Mucosa of descending colon (tissue), 3 donors: ENCODE results near the gene SPRY2. TPM values are rescaled to one million over a fixed set of nuclear protein-coding genes. Genes with fewer than 3 reads are reported as not detected.
"Not testable (repeated sequence)": the region's sequence is repeated elsewhere in the genome, so short reads cannot be mapped to it uniquely, and the experiment has no call there.

Source experiments
- ATAC-seq: fragments of 200-7000 bp; cut with Tn5 transposase; one replicate; pipeline ENCODE4 v1.9.1; 2020; ENCODE audit warnings: mild to moderate bottlenecking, moderate library complexity
- DNase-seq, 3 donors: peaks; one replicate each; pipeline ENCODE4 v3.0.0-alpha.2; 2020
- H3K36me3 ChIP-seq: fragments of 200-600 bp; one replicate; pipeline ENCODE4 v1.8.0; 2021; ENCODE audit warnings: low read depth, mild to moderate bottlenecking
- H3K4me1 ChIP-seq: fragments of 200-600 bp; one replicate; pipeline ENCODE4 v1.8.0; 2021; ENCODE audit warnings: low read depth, mild to moderate bottlenecking
- H3K4me3 ChIP-seq: fragments of 200-600 bp; one replicate; pipeline ENCODE4 v1.8.0; 2021; ENCODE audit warnings: mild to moderate bottlenecking
- H3K9me3 ChIP-seq: fragments of 200-600 bp; one replicate; pipeline ENCODE4 v1.8.0; 2021; ENCODE audit warnings: mild to moderate bottlenecking
- intact Hi-C, 2 donors: fragments of 100-400 bp; cut with DNase I in 1 of 2; cut with micrococcal nuclease in 1 of 2; formaldehyde crosslinking; loops; one replicate each; pipeline versions ENCODE4 v1.11.0 to v1.11.1; 2022; cut with DNase I, micrococcal nuclease
- total RNA-seq, 3 donors: library from RNA; stranded (reverse); fragmentation: NEBNext Ultra II Directional in 2 of 3; extraction: Animal tissue kit (Norgen Biotek cat#: 25700) in 2 of 3; gene quantifications; one replicate each; pipeline versions ENCODE4 v1.2.1 to v1.2.4, GENCODE V29; 2021 to 2023
- TF ChIP-seq, protein P1 (sequence below): fragments of 200-600 bp; IDR thresholded peaks from one replicate; pipeline ENCODE4 v1.8.0; 2022; ENCODE audit warnings: antibody characterized with exemption, mild to moderate bottlenecking
- donor health status: DM: no; HTN: no; CAD: no; lungs with moderate emphysema.
- donor health status: DM: no; HTN: no; CAD: no.
- donor health status: DM: no; HTN: yes; CAD: no.

SPRY2 gene
- total RNA-seq, 3 donors from 2014 or later, result 47.8 to 51.3 (median 50.9) TPM

DNA sequence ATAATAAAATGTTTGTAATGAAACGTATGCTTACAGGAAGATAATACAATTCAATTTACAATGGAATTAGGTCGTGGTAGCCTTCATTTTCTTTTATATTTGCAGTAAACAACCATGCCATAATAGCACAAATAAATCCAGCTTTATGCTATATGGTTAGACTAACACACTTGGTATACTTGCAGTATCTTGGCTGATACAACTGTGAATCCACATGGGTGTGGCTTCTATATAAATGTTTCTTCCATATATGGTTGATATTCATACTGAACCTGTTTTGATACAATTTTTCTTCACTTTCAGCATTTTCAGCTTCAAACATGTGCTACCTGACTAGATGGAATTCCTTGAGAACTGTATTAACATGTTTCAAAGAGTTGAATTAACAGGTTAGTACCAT, 20.4 kb upstream of the SPRY2 start:
- Histone ChIP-seq H3K4me3 (no peak overlapping the region), H3K4me1 (peaks cover 4% of the 10 kb centered on the region), H3K36me3 (no peaks in the 10 kb centered on the region), H3K9me3 (no peaks in the 10 kb centered on the region)
- no peak for DNase-seq
- intact Hi-C loops, result loop anchor here in 1 of 2 donors (2.0 to 5.0 kb wide), 2 partner anchors 584 to 682 kb away; no protein-coding TSS in a partner anchor
- peak; percentile 63 for ATAC-seq
- TF ChIP-seq, protein P1, sequence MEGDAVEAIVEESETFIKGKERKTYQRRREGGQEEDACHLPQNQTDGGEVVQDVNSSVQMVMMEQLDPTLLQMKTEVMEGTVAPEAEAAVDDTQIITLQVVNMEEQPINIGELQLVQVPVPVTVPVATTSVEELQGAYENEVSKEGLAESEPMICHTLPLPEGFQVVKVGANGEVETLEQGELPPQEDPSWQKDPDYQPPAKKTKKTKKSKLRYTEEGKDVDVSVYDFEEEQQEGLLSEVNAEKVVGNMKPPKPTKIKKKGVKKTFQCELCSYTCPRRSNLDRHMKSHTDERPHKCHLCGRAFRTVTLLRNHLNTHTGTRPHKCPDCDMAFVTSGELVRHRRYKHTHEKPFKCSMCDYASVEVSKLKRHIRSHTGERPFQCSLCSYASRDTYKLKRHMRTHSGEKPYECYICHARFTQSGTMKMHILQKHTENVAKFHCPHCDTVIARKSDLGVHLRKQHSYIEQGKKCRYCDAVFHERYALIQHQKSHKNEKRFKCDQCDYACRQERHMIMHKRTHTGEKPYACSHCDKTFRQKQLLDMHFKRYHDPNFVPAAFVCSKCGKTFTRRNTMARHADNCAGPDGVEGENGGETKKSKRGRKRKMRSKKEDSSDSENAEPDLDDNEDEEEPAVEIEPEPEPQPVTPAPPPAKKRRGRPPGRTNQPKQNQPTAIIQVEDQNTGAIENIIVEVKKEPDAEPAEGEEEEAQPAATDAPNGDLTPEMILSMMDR, result no peak

DNA sequence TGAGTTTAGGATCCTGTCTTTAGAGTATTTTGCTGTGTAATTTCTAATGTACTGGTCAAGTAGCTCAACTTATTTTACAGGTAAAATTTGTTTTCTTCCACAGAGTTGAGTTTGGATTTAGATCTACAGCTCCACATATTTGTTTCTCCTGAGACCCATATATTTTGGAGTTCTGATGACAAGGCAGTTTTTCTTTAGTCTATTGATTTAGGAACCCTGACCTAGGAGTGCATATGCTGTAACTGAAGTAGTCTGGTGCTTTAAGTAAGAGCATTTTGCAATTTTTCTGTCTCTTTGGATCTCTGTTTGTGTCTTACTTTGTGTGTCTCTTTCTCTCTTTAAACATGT, 19.5 kb upstream of the SPRY2 start:
- H3K9me3 ChIP-seq, result no peaks in the 10 kb centered on the region
- H3K4me3 ChIP-seq, result no peak overlapping the region
- DNase-seq (no peak), ATAC-seq (no peak)
- H3K4me1 ChIP-seq, result peaks cover 4% of the 10 kb centered on the region
- intact Hi-C loops, result loop anchor here in 1 of 2 donors (2.0 to 5.0 kb wide), 2 partner anchors 583 to 682 kb away; no protein-coding TSS in a partner anchor
- no peaks in the 10 kb centered on the region for H3K36me3 ChIP-seq
- TF ChIP-seq, protein P1, result no peak

DNA sequence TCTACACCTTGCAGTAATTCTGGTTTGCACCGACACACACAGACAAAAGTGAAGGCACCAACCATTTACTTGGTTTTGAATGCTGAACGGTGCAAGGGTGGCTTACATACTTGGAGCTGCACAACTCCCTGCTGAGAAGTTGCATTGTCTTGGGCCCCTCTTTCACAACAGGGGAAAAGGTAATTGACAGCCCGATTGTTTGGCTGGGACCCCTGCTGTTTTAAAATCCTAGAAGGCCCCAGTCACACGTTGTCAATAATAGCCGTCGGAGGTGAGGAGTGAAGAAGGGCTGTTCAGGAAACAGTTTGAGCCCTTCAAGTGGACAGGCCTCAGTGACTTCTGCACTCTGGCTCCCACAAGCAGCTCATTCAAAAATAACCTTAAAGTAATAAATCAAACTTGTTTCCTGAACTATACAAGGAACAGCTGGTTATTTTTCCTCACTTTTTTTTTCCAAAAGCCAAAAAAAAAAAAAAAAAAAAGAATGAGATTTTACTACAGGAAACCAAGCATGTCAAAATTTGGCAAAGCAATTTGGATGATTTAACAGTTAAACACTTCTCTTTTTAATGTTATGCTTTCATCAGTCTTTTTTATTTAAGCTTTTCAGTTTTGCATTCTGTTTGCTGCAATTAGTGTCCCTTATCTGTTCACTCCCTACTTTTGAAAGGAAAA, 19.0 kb upstream of the SPRY2 start:
- ATAC-seq (no peak), DNase-seq (no peak)
- intact Hi-C loops, result loop anchor here in 1 of 2 donors (2.0 to 5.0 kb wide), 2 partner anchors 583 to 681 kb away; no protein-coding TSS in a partner anchor

DNA sequence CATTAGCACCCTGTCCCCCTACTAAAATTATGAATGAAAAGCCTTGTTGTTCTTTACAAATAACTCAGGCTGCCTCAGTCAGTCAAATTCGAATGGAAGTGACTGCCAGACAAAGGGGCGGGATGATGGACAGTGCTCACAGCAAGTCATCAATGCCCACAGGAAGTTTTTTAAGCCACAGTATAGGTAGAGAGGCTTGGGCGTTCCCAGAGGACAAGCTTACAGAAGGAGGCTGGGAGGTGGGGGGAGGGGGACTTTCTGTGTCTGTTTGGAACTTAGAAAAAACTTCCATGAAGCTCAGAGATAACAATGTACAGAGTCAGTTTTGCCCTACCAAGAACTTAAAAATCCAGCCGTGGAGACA, 18.5 kb upstream of the SPRY2 start:
- Histone ChIP-seq H3K4me1 (peaks cover 4% of the 10 kb centered on the region), H3K36me3 (no peaks in the 10 kb centered on the region), H3K4me3 (no peak overlapping the region), H3K9me3 (no peaks in the 10 kb centered on the region)
- intact Hi-C loops, result no loop called here
- no peak for ATAC-seq
- TF ChIP-seq, protein P1, result no peak
- DNase-seq, result no peak

More for the DNA sequence above, 19.0 kb upstream of the SPRY2 start:
- no peaks in the 10 kb centered on the region for H3K36me3 ChIP-seq
- H3K9me3 ChIP-seq, result no peaks in the 10 kb centered on the region
- peaks cover 4% of the 10 kb centered on the region for H3K4me1 ChIP-seq
- TF ChIP-seq, protein P1, result no peak
- no peak overlapping the region for H3K4me3 ChIP-seq

DNA sequence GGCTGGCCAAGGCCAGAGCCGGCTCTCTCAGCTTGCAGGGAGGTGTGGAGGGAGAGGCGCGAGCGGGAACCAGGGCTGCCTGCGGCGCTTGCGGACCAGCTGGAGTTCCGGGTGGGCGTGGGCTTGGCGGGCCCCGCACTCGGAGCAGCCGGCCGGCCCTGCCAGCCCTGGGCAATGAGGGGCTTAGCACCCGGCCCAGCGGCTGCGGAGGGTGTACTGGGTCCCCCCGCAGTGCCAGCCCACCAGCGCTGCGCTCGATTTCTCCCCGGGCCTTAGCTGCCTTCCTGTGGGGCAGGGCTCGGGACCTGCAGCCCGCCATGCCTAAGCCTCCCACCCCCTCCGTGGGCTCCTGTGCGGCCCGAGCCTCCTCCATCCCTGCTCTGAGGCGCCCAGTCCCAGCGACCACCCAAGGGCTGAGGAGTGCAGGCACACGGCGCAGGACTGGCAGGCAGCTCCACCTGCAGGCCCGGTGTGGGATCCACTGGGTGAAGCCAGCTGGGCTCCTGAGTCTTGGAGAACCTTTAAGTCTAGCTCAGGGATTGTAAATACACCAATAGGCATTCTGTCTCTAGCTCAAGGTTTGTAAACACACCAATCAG, 14.7 kb upstream of the SPRY2 start:
- H3K9me3 ChIP-seq, intact Hi-C loops, H3K4me1 ChIP-seq, DNase-seq, H3K36me3 ChIP-seq, ATAC-seq, H3K4me3 ChIP-seq: not testable (repeated sequence)

DNA sequence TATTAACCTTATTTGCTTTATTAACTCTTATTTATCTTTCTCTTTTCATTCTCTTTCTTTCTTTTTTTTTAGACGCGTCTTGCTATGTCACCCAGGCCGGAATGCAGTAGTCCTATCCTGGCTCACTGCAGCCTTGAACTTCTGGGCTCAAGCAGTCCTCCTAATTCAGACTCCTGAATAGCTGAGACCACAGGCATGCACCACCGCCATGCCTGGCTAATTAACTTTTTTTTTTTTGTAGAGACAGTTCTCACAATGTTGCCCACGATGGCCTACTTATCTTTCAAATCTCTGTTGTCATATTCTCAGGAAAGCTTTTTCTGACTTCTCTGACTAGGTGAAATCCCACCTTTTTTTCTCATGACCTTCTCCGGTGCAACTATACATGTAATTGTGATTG, 7.8 kb upstream of the SPRY2 start:
- intact Hi-C loops, result no loop called here
- no peak for ATAC-seq

More for the DNA sequence above, 7.8 kb upstream of the SPRY2 start:
- Histone ChIP-seq H3K4me3 (no peak overlapping the region), H3K36me3 (no peaks in the 10 kb centered on the region), H3K4me1 (no peaks in the 10 kb centered on the region), H3K9me3 (no peaks in the 10 kb centered on the region)
- TF ChIP-seq, protein P1, result no peak
- no peak for DNase-seq
